ENCODE data around the gene H1-8.
A peak's percentile ranks its signal among the peaks of the same experiment; 100 is the strongest.

The H1-8 gene

GRCh38 chr3:129596194-129597086 lies 53.5 kb downstream of the H1-8 start:
- Histone ChIP-seq H3K4me2 (ENCODE audit: low read length) (no peak overlapping the region), H3K4me3 (ENCODE audit: low read length) (no peak overlapping the region), H3K4ac (ENCODE audit: low read depth, low read length) (peak overlapping the region; percentile 22), H3K79me2 (ENCODE audit: control insufficient read depth, insufficient read depth, low read length) (peaks cover 72% of the 10 kb centered on the region), H3K79me1 (ENCODE audit: low read length) (peaks cover 21% of the 10 kb centered on the region), H2BK15ac (replicated peaks; ENCODE audit: low read depth) (no peak overlapping the region), H3K27ac (ENCODE audit: low read depth, low read length) (peak overlapping the region; percentile 74), H4K8ac (ENCODE audit: low read depth, low read length) (no peak overlapping the region), H2BK5ac (ENCODE audit: low read length) (peak overlapping the region; percentile 51), H3K27me3 (ENCODE audit: insufficient read depth, low read length, poor library complexity) (no peaks in the 10 kb centered on the region), H3K23ac (ENCODE audit: low read length) (no peak overlapping the region), H4K5ac (ENCODE audit: low read length) (no peak overlapping the region), H2BK120ac (ENCODE audit: low read depth, low read length) (peak overlapping the region; percentile 16), H3K36me3 (ENCODE audit: control insufficient read depth, insufficient read depth, low read length) (no peaks in the 10 kb centered on the region), H2AK5ac (ENCODE audit: low read length) (peak overlapping the region; percentile 54), H3K18ac (ENCODE audit: low read length) (peak overlapping the region; percentile 53), H3K4me1 (ENCODE audit: control insufficient read depth, low read depth, low read length) (peaks cover 37% of the 10 kb centered on the region), H3K56ac (ENCODE audit: low read length) (peak overlapping the region; percentile 76), H3K9ac (ENCODE audit: low read length) (peak overlapping the region; percentile 58)
- DNase-seq: peak; percentile 79
- no CpG with 5 or more reads among the region's 27 CpGs for WGBS (ENCODE audit: extremely low coverage, insufficient coverage, low lambda C conversion rate)

GRCh38 chr3:129597087-129597999 lies 54.4 kb downstream of the H1-8 start:
- no peak overlapping the region for H3K4me2 ChIP-seq (ENCODE audit: low read length)
- no peak overlapping the region for H2AK5ac ChIP-seq (ENCODE audit: low read length)
- H3K4ac ChIP-seq (ENCODE audit: low read depth, low read length): no peak overlapping the region
- H3K79me2 ChIP-seq (ENCODE audit: control insufficient read depth, insufficient read depth, low read length): peaks cover 75% of the 10 kb centered on the region
- H4K5ac ChIP-seq (ENCODE audit: low read length): no peak overlapping the region
- WGBS (ENCODE audit: extremely low coverage, insufficient coverage, low lambda C conversion rate): no CpG with 5 or more reads among the region's 31 CpGs
- no peak overlapping the region for H3K4me3 ChIP-seq (ENCODE audit: low read length)
- H3K36me3 ChIP-seq (ENCODE audit: control insufficient read depth, insufficient read depth, low read length): no peaks in the 10 kb centered on the region
- H2BK120ac ChIP-seq (ENCODE audit: low read depth, low read length): no peak overlapping the region
- H2BK15ac ChIP-seq (replicated peaks; ENCODE audit: low read depth): no peak overlapping the region
- H4K8ac ChIP-seq (ENCODE audit: low read depth, low read length): no peak overlapping the region
- peaks cover 36% of the 10 kb centered on the region for H3K4me1 ChIP-seq (ENCODE audit: control insufficient read depth, low read depth, low read length)
- peak overlapping the region; percentile 74 for H3K27ac ChIP-seq (ENCODE audit: low read depth, low read length)
- no peak overlapping the region for H3K23ac ChIP-seq (ENCODE audit: low read length)
- H3K9ac ChIP-seq (ENCODE audit: low read length): peak overlapping the region; percentile 58
- no peaks in the 10 kb centered on the region for H3K27me3 ChIP-seq (ENCODE audit: insufficient read depth, low read length, poor library complexity)
- peak overlapping the region; percentile 76 for H3K56ac ChIP-seq (ENCODE audit: low read length)
- peak overlapping the region; percentile 53 for H3K18ac ChIP-seq (ENCODE audit: low read length)
- no peak for DNase-seq
- peak overlapping the region; percentile 22 for H2BK5ac ChIP-seq (ENCODE audit: low read length)
- H3K79me1 ChIP-seq (ENCODE audit: low read length): peaks cover 25% of the 10 kb centered on the region

- WGBS (ENCODE audit: extremely low coverage, insufficient coverage, low lambda C conversion rate): no CpG with 5 or more reads among the region's 5 CpGs
- peak overlapping the region; percentile 22 for H2BK5ac ChIP-seq (ENCODE audit: low read length)
- H3K79me2 ChIP-seq (ENCODE audit: control insufficient read depth, insufficient read depth, low read length): peaks cover 81% of the 10 kb centered on the region
- H2BK15ac ChIP-seq (replicated peaks; ENCODE audit: low read depth): no peak overlapping the region
- H2AK5ac ChIP-seq (ENCODE audit: low read length): no peak overlapping the region
- no peak overlapping the region for H4K8ac ChIP-seq (ENCODE audit: low read depth, low read length)
- no peaks in the 10 kb centered on the region for H3K36me3 ChIP-seq (ENCODE audit: control insufficient read depth, insufficient read depth, low read length)
- peak overlapping the region; percentile 74 for H3K27ac ChIP-seq (ENCODE audit: low read depth, low read length)
- DNase-seq: peak; percentile 93
- H2BK120ac ChIP-seq (ENCODE audit: low read depth, low read length): no peak overlapping the region
- no peak overlapping the region for H4K5ac ChIP-seq (ENCODE audit: low read length)
- H3K18ac ChIP-seq (ENCODE audit: low read length): peak overlapping the region; percentile 53
- no peak overlapping the region for H3K4me2 ChIP-seq (ENCODE audit: low read length)
- H3K79me1 ChIP-seq (ENCODE audit: low read length): peaks cover 28% of the 10 kb centered on the region
- H3K4me1 ChIP-seq (ENCODE audit: control insufficient read depth, low read depth, low read length): peaks cover 37% of the 10 kb centered on the region
- H3K56ac ChIP-seq (ENCODE audit: low read length): peak overlapping the region; percentile 58
- H3K27me3 ChIP-seq (ENCODE audit: insufficient read depth, low read length, poor library complexity): no peaks in the 10 kb centered on the region
- H3K4ac ChIP-seq (ENCODE audit: low read depth, low read length): no peak overlapping the region
- H3K23ac ChIP-seq (ENCODE audit: low read length): no peak overlapping the region
- H3K4me3 ChIP-seq (ENCODE audit: low read length): no peak overlapping the region
- peak overlapping the region; percentile 37 for H3K9ac ChIP-seq (ENCODE audit: low read length)
Measured at GRCh38 chr3:129598000-129598381, 55.0 kb downstream of the H1-8 start.

- H3K79me1 ChIP-seq (ENCODE audit: low read length): peaks cover 28% of the 10 kb centered on the region
- no peak overlapping the region for H2BK15ac ChIP-seq (replicated peaks; ENCODE audit: low read depth)
- WGBS (ENCODE audit: extremely low coverage, insufficient coverage, low lambda C conversion rate): no CpG with 5 or more reads among the region's 11 CpGs
- DNase-seq: no peak
- no peaks in the 10 kb centered on the region for H3K36me3 ChIP-seq (ENCODE audit: control insufficient read depth, insufficient read depth, low read length)
- peak overlapping the region; percentile 7 for H3K27ac ChIP-seq (ENCODE audit: low read depth, low read length)
- peak overlapping the region; percentile 47 for H3K56ac ChIP-seq (ENCODE audit: low read length)
- H3K23ac ChIP-seq (ENCODE audit: low read length): no peak overlapping the region
- H4K8ac ChIP-seq (ENCODE audit: low read depth, low read length): no peak overlapping the region
- H3K4me1 ChIP-seq (ENCODE audit: control insufficient read depth, low read depth, low read length): peaks cover 34% of the 10 kb centered on the region
- H3K4ac ChIP-seq (ENCODE audit: low read depth, low read length): no peak overlapping the region
- no peaks in the 10 kb centered on the region for H3K27me3 ChIP-seq (ENCODE audit: insufficient read depth, low read length, poor library complexity)
- H3K4me3 ChIP-seq (ENCODE audit: low read length): no peak overlapping the region
- peaks cover 84% of the 10 kb centered on the region for H3K79me2 ChIP-seq (ENCODE audit: control insufficient read depth, insufficient read depth, low read length)
- no peak overlapping the region for H3K9ac ChIP-seq (ENCODE audit: low read length)
- H3K18ac ChIP-seq (ENCODE audit: low read length): no peak overlapping the region
- no peak overlapping the region for H3K4me2 ChIP-seq (ENCODE audit: low read length)
- H2AK5ac ChIP-seq (ENCODE audit: low read length): no peak overlapping the region
- no peak overlapping the region for H2BK120ac ChIP-seq (ENCODE audit: low read depth, low read length)
- no peak overlapping the region for H2BK5ac ChIP-seq (ENCODE audit: low read length)
- no peak overlapping the region for H4K5ac ChIP-seq (ENCODE audit: low read length)
Measured at GRCh38 chr3:129598484-129598883, 55.5 kb downstream of the H1-8 start.

- H3K4me2 ChIP-seq (ENCODE audit: low read length): no peak overlapping the region
- no peak for DNase-seq
- H3K9ac ChIP-seq (ENCODE audit: low read length): peak overlapping the region; percentile 10
- no peak overlapping the region for H4K8ac ChIP-seq (ENCODE audit: low read depth, low read length)
- no peak overlapping the region for H2BK120ac ChIP-seq (ENCODE audit: low read depth, low read length)
- peaks cover 90% of the 10 kb centered on the region for H3K79me2 ChIP-seq (ENCODE audit: control insufficient read depth, insufficient read depth, low read length)
- H3K79me1 ChIP-seq (ENCODE audit: low read length): peaks cover 29% of the 10 kb centered on the region
- peak overlapping the region; percentile 26 for H3K27ac ChIP-seq (ENCODE audit: low read depth, low read length)
- no peak overlapping the region for H4K5ac ChIP-seq (ENCODE audit: low read length)
- peaks cover 39% of the 10 kb centered on the region for H3K4me1 ChIP-seq (ENCODE audit: control insufficient read depth, low read depth, low read length)
- no peak overlapping the region for H3K4me3 ChIP-seq (ENCODE audit: low read length)
- H2BK15ac ChIP-seq (replicated peaks; ENCODE audit: low read depth): no peak overlapping the region
- no peaks in the 10 kb centered on the region for H3K36me3 ChIP-seq (ENCODE audit: control insufficient read depth, insufficient read depth, low read length)
- peak overlapping the region; percentile 47 for H3K56ac ChIP-seq (ENCODE audit: low read length)
- H3K27me3 ChIP-seq (ENCODE audit: insufficient read depth, low read length, poor library complexity): no peaks in the 10 kb centered on the region
- H2AK5ac ChIP-seq (ENCODE audit: low read length): no peak overlapping the region
- no CpG with 5 or more reads among the region's 19 CpGs for WGBS (ENCODE audit: extremely low coverage, insufficient coverage, low lambda C conversion rate)
- H3K23ac ChIP-seq (ENCODE audit: low read length): peak overlapping the region; percentile 17
- peak overlapping the region; percentile 9 for H3K18ac ChIP-seq (ENCODE audit: low read length)
- H3K4ac ChIP-seq (ENCODE audit: low read depth, low read length): peak overlapping the region; percentile 1
- H2BK5ac ChIP-seq (ENCODE audit: low read length): no peak overlapping the region
Measured at GRCh38 chr3:129599073-129599472, 56.1 kb downstream of the H1-8 start.
